H54 (cell line): Measurements from ENCODE around the gene RASSF8.

ENCODE experiments used
- DNase-seq: peaks from one replicate; pipeline ENCODE4 v3.0.0; 2011; ENCODE audit warnings: low spot score, mixed read lengths; ENCODE audit not compliant: insufficient read length
- FAIRE-seq: peaks from 3 replicates; lab custom pipeline; 2011; peaks lifted over from hg19 to GRCh38; lab: Jason Lieb, UNC
- POLR2A ChIP-seq: IDR thresholded peaks from 2 replicates; pipeline ENCODE4 v1.6.1; 2011; ENCODE audit warnings: low read depth, mild to moderate bottlenecking, low read length

Gene RASSF8

DNA sequence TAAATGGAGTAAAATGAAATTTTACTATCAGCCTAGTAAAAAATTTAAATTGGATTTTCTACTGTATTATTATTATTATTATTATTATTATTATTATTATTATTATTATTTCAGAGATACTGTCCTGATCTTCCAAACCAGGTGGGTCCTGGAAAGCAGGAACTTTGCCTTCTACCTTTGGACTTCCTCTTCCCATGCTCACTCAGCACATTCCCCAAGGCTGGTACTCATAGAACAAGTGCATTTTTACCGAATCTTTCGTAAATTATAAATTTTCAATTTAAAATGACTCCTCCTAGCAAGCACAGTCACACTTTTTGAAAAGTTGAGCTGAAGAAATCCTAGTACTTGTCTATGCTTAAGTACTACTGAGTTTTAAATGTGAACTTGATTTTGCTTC is 136.7 kb downstream of the RASSF8 start:
- no peak for DNase-seq
- no peak for FAIRE-seq
- TF ChIP-seq POLR2A = no peak

DNA sequence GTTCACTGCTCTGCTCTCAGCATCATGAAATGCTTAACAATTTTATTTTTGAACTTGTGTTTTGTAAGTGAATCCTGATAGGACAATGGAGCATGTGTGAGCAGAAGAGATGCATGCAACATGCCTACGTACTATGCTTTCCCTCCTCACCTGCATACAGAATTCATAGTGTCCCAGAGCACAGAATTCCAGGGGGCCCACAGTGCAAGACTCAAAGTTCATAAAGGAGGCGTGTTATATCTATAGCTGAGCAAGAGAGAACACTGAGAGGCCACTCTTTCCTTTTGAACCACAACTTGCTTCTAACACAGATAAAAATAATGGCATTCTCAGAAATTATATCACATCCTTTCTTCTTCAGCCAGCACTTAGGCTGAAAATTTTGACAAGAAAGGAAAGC is 137.6 kb downstream of the RASSF8 start:
- DNase-seq (no peak), FAIRE-seq (no peak)
- TF ChIP-seq POLR2A = no peak

DNA sequence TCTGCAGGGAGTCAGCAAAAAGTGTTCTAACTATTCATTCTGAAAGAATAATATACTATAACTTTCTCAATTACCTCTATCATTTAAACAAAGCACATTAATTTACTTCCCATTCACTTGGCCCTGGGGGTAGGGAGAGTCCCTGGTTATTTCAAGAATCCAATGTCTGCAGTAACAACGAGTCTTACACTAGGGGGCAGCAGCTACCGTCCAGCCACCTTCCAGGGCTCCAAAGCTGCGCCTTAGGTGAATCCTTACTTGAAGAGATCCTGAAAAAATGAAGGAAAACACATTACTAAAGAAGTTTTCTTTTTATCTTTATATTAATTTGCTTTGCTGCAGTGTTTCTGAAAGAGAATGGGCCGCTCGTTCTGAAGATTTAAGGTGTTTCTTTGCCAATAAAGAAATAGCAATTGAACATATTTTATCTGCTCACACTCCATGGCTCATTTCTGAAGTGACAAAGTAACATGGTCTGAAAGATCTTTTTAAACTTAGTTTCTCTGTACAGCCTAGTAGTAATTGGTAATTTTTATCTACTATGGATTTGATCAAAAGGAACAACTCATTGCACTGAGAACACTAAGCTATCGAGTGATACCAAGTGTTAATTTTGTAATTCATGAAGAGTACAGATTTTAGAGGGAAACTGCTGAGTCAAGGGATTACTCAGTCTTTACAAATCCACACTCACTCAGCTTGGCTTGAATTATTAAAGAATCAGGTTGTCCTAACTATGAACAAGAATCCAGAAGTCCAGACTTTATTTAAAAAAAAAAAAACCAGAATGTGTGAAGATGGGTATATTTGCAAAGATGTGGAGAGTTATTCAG is 138.8 kb downstream of the RASSF8 start:
- peak; percentile 92 for FAIRE-seq
- no peak for DNase-seq
- no peak for TF ChIP-seq POLR2A

DNA sequence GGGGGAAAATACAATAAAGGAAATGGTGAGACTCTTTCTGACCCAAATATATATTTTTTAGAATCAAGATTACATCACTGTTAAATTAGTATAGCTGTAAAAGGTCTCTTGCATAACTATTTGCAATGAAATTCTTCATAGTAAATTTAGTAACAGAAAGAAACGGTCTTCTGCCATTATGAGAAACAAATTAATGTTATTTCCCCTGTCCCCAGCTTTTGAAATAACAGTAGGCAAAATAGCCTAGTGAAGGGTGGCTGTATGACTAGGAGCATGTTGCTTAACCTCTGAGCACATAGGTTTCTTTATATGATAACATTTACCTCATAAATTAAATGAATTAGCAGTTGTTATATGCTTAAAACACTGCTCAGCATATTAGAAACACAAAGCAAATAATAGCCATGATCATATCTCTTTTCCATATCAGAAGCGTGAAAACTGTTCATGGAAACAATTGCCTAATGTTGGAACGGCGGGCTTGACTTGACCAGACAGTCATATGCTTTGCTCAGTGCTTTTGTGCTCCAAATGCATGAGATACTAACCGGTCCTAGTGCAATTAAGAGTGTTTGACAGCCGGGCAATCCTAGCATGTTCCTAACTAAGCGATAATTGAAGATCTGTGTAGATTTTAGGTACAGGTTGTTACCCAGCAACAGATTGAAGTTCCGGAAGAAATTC is 142.3 kb downstream of the RASSF8 start:
- no peak for FAIRE-seq
- TF ChIP-seq POLR2A = no peak
- no peak for DNase-seq

DNA sequence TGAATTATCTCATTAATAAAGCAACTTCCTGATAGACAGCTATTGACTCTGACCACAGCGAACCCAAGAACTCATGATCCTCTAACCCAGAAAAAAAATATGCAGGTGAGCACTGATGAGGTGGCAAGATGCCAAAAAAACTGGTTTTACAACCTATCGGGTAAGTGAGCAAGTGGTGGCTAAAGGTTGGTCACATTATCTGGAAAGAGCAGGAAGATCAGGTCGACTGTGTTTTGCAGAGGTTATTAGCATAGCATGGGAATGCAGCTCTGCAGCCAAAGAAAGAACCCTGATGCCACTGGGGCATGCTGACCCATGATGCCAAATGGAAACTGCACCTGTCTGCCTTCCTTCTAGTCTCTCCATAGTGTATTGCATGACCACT is 142.9 kb downstream of the RASSF8 start:
- FAIRE-seq = no peak
- no peak for DNase-seq
- TF ChIP-seq POLR2A = no peak

DNA sequence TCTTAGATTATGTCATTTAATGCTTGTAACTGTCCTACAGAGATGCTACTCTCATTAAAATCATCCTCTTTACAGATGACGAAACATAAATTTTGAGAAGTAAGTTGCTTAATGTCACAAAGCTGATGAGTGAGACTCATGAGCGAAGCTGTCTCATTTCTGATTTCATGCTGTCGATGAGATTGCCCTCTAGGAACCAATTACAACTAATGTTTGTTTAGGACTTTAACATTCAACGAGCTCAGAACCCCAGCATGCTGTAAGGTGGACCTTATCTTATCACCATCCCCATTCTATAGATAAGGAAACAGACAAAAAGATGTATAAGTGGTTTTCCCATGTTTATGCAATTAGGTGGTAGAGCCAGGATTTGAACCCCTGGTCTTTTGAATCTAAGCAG is 143.3 kb downstream of the RASSF8 start:
- TF ChIP-seq POLR2A = no peak
- FAIRE-seq = peak; percentile 36
- no peak for DNase-seq

DNA sequence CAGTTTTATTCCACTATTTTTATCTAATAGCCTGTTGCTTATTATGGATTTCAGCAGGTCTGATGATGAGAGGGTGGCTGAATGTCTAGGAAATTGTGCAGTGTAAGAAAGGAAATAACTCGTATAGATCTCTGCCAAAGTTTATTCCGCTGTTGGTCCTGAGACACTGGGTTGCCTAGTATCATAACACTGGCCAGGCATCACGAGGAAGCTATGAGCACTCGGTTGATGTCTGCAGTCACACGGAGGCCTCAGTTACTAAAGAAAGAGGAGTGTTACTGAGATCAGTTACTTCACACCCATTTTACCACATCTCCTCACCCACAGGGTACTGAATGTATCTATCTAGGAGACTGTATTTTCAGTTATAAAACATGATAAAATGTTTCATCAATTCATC is 144.5 kb downstream of the RASSF8 start:
- TF ChIP-seq POLR2A = no peak
- DNase-seq (no peak), FAIRE-seq (no peak)

DNA sequence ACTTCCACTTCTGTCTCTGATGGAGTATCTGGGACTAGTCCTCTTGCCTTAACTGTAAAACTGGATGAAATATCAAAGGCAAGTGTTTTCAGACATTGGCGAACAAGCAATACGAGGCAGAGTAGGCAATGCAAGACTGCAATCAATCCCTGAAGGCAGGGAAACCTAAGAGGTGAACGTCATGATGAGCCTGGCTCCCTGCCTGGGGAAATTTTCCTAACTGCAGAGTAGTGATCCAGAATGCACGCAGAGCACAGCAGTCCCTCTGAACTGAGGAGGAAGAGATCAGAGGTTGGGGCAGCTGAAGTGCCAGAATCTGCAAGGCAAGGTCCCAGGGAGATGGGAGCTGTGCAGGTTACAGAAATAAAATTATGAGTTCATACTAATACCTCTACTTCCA is 147.9 kb downstream of the RASSF8 start:
- FAIRE-seq (no peak), DNase-seq (no peak)
- TF ChIP-seq POLR2A = no peak

DNA sequence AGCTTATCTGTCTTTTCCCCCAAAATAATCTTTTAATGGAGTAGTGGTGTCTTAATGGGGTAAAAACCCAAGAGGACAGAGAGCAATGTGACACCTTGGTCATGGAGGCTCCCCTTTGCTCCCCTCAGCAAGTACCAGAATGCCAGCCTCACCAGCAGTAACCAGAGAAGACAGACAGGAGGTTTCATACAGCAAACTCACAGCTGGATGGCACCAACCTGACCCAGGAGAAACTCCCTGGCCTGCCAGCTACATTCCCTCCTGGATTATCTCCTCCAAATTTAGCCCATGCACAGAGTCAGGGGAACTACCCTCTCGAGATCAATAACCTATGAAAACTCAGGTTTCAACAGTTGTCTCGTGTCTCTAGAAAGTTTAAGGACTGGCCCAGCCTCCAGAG is 150.4 kb downstream of the RASSF8 start:
- FAIRE-seq = no peak
- no peak for TF ChIP-seq POLR2A
- no peak for DNase-seq

DNA sequence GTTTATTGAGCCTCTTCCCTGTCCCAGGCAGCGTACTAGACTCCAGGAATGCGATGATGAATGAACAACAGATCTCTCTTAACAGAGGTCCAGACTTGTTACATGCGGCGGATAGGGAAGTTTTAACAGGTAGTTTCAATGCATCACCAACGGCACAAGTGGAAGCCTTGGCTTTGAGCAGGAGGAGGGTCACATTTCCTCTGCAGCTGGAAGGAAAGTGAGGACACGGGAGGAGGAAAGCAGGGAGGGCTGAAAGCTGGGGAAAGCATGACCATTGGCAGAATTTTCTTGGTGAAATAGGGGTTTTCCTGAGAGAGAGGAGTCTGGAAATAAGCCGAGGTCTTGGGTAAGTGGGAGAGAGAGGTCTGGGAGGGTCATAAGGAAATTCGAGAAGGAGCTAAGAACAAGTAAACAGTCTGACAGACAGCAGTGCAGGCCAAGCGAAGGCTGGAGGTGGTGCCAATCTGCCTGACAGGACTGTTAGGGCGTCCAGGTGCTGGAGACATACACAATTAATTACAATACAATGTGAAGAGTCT is 150.9 kb downstream of the RASSF8 start:
- DNase-seq (no peak), FAIRE-seq (no peak)
- TF ChIP-seq POLR2A = no peak

DNA sequence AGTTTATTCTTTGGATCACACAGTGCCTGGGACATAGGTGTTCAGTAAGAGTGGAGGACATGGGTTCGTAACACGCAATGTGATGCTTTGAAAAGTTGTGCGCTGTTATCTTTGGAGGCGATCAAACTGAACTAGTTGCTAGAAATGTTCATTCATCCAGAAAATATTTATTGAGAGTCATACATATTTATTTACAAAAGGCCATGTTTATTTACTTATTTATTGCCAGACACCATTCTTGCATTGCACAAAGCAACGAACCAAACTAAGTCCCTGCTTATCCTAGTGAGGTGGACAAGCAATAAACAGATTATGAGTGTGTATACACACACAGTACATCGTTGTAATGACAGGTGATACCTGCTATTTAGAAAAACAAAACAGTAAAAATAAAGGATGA is 153.8 kb downstream of the RASSF8 start:
- DNase-seq = no peak
- TF ChIP-seq POLR2A = no peak
- FAIRE-seq = no peak

DNA sequence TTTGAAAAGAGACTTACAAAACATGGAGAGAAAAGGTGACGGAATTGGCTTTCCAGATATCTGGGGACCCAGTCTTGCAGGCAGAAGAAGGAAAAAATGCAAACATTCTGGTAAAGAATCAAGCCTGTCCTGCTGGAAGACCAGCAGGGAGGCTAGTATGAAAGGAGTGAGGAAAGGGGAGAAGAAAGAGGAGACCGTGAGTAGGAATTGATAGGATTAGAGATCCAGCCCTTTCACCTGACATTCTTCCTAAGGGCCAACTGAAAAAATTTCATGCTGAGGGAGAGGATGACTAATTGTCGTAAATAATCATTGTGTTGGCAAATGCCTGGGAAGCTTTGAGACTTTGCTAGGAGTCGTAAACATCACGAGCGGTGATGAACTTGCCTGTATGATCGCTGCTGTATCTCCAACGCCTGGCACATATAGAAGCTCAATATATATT is 154.2 kb downstream of the RASSF8 start:
- FAIRE-seq (peak; percentile 76), DNase-seq (no peak)
- no peak for TF ChIP-seq POLR2A

DNA sequence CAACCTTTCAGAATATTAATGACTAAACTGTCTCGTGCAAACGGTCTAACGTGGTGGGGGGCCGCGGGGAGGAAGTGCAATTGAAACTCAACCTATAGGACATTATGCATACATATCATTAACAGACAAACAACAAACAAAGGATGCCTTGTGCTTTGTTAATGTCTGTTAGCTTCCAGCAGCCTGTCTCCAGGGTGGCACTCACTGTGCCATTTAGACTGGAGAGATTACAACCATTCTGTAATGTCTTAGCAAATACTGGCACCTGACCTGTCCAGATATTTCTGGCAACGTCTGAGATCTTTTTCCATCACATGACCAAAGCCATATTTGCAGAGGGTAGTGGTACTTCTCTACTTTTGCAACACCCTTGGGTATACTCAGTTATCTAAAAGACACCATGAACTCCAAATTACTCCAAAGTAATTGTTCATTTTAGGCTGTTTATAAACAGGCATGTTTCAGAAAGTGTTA is 154.7 kb downstream of the RASSF8 start:
- TF ChIP-seq POLR2A = no peak
- DNase-seq (no peak), FAIRE-seq (peak; percentile 30)
